ENCODE data around the gene EDARADD.

EDARADD gene

GRCh38 chr1:236371083-236371482, 23.0 kb upstream of the EDARADD start:
- no peak overlapping the region for H3K4me3 ChIP-seq (ENCODE audit: control insufficient read depth, low read depth, low read length)
- TF ChIP-seq, protein P1, sequence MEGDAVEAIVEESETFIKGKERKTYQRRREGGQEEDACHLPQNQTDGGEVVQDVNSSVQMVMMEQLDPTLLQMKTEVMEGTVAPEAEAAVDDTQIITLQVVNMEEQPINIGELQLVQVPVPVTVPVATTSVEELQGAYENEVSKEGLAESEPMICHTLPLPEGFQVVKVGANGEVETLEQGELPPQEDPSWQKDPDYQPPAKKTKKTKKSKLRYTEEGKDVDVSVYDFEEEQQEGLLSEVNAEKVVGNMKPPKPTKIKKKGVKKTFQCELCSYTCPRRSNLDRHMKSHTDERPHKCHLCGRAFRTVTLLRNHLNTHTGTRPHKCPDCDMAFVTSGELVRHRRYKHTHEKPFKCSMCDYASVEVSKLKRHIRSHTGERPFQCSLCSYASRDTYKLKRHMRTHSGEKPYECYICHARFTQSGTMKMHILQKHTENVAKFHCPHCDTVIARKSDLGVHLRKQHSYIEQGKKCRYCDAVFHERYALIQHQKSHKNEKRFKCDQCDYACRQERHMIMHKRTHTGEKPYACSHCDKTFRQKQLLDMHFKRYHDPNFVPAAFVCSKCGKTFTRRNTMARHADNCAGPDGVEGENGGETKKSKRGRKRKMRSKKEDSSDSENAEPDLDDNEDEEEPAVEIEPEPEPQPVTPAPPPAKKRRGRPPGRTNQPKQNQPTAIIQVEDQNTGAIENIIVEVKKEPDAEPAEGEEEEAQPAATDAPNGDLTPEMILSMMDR (conservative IDR thresholded peaks at IDR 0.05; ENCODE audit: control insufficient read depth, insufficient read depth, low read depth, low read length): no peak
- no peak for DNase-seq (ENCODE audit: low read depth)

DNA sequence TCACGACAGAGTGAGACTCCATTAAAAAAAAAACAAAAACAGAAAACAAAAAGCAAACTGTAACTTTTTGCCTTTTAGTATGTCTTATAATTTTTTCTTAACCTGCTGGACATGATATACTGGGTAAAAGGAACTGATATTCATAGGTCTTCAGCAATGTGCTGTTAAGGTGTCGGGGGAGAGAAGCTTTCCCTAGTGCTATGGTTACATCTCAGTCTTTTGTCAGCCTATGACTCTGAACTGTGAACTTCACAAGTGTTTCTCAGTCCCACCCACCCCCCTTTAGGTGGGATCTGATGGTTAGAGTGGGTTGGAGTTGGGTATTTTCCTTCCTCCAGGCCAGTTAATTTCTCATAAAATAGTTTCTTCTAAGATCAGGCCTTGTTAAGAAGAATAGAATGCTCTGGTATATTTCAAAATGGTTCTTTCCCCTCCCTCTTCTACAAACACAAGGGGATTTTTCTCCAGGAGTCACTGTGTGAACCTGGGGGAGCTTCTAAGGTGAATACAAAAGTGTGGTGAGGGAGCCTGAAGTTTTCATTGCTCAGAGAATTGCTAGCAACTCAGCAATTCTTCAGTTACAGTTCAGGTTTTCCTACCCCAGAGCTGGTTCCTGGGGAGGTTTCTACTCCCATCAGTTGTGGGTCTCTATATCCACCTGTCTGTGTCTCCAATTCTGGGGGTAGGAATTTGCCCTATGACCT, 16.1 kb upstream of the EDARADD start:
- TF ChIP-seq, protein P1 (conservative IDR thresholded peaks at IDR 0.05; ENCODE audit: control insufficient read depth, insufficient read depth, low read depth, low read length): no peak
- no peak overlapping the region for H3K4me3 ChIP-seq (ENCODE audit: control insufficient read depth, low read depth, low read length)
- DNase-seq (ENCODE audit: low read depth): no peak

- no peak for DNase-seq (ENCODE audit: low read depth)
- TF ChIP-seq, protein P1 (conservative IDR thresholded peaks at IDR 0.05; ENCODE audit: control insufficient read depth, insufficient read depth, low read depth, low read length): no peak
Observed at GRCh38 chr1:236381565-236382158, 12.4 kb upstream of the EDARADD start.

DNA sequence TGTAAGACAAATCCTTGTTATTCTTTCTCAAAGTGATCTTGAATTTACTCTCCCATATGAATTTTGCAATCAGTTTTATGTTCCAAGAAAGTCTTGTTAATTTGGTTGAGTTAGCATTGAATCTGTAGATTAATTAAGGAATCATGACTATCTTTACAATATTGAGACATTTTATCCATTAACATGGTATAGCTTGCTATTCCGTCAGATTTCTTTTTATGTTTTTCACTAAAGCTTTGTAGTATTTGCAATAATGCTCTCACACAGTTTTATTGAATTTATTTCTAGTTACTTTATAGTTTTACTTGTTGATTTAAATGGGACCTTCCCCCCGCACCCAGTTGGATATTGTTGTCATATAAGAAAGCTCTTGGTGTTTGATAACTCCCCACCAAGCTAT, 5.8 kb upstream of the EDARADD start:
- TF ChIP-seq, protein P1 (conservative IDR thresholded peaks at IDR 0.05; ENCODE audit: control insufficient read depth, insufficient read depth, low read depth, low read length): no peak
- no peak for DNase-seq (ENCODE audit: low read depth)
- no peak overlapping the region for H3K4me3 ChIP-seq (ENCODE audit: control insufficient read depth, low read depth, low read length)

More at GRCh38 chr1:236381565-236382158, 12.4 kb upstream of the EDARADD start:
- H3K4me3 ChIP-seq (ENCODE audit: control insufficient read depth, low read depth, low read length): no peak overlapping the region

DNA sequence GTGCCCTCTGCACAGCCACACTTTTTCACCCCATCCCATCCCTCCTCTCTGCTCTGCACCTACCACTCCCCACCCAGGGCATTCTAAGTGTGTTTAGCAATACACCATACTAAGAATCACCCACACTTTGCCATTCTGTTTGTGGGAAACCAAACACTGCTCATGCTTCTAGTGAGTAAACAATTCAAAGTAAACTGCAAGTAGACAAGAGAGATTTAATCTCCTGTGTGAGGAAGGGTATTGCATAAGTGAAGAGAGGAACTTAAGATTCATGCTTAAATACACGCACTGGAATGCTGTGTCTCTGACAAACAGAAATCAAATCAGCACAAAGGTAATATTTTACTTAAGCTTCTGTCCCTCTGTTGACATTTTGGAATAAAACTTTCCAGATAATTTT, 4.8 kb upstream of the EDARADD start:
- TF ChIP-seq, protein P1 (conservative IDR thresholded peaks at IDR 0.05; ENCODE audit: control insufficient read depth, insufficient read depth, low read depth, low read length): no peak
- H3K4me3 ChIP-seq (ENCODE audit: control insufficient read depth, low read depth, low read length): no peak overlapping the region
- no peak for DNase-seq (ENCODE audit: low read depth)

DNA sequence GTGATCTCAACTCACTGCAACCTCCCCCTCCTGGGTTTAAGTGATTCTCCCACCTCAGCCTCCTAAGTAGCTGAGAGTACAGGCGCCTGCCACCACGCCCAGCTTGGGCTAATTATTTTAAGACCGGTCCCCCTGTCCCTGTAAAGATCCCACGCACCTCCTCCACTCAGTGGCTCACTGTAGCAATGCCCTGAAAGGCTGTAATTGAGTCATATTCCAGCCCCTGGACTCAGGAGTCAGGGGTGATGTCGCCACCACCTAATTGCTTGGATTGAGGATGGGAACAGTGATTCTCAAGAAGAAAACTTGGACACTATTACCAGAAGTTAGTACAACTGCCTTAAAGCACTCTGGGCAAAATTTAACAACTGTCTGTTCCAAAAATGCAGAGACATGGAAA, 3.1 kb upstream of the EDARADD start:
- TF ChIP-seq, protein P1 (conservative IDR thresholded peaks at IDR 0.05; ENCODE audit: control insufficient read depth, insufficient read depth, low read depth, low read length): no peak
- DNase-seq (ENCODE audit: low read depth): no peak
- no peak overlapping the region for H3K4me3 ChIP-seq (ENCODE audit: control insufficient read depth, low read depth, low read length)
